OCI-LY1 (cell line): Measurements from ENCODE around the gene SPATA17.

Source experiments
- CTCF ChIP-seq: fragments of 200-600 bp; sonication (generic), shearing (Covaris generic); IDR thresholded peaks from 2 replicates; pipeline ENCODE4 v1.5.1; 2017; ENCODE audit warnings: mild to moderate bottlenecking, antibody characterized with exemption, low read length, moderate library complexity, mixed read lengths
- EZH2 ChIP-seq: fragments of 200-600 bp; sonication (generic), shearing (Covaris generic); IDR thresholded peaks from 2 replicates; pipeline ENCODE4 v1.8.0; 2017; ENCODE audit warnings: borderline replicate concordance, mixed run types, mild to moderate bottlenecking, antibody characterized with exemption, low read length, moderate library complexity, mixed read lengths

GRCh38 chr1:217668351-217668940, 37.3 kb downstream of the SPATA17 start:
- TF ChIP-seq CTCF, result no peak
- no peak for TF ChIP-seq EZH2
